Esophagus muscularis mucosa (tissue), 3 donors: ENCODE results near the gene MECR.

Source experiments
- CTCF ChIP-seq, 3 experiments: fragments of 200-600 bp in 2 of 3; fragments of 450-650 bp in 1 of 3; sonication (generic) in 2 of 3; IDR thresholded peaks; one replicate each; pipeline ENCODE4 v1.5.1; 2017 to 2019; ENCODE audit warnings: antibody characterized with exemption in 3 of 3, mild to moderate bottlenecking in 2 of 3, moderate library complexity in 1 of 3
- POLR2A ChIP-seq: fragments of 450-650 bp; IDR thresholded peaks from one replicate; pipeline ENCODE4 v1.6.1; 2017; ENCODE audit warnings: antibody characterized with exemption, moderate library complexity, mild to moderate bottlenecking, low read depth

DNA sequence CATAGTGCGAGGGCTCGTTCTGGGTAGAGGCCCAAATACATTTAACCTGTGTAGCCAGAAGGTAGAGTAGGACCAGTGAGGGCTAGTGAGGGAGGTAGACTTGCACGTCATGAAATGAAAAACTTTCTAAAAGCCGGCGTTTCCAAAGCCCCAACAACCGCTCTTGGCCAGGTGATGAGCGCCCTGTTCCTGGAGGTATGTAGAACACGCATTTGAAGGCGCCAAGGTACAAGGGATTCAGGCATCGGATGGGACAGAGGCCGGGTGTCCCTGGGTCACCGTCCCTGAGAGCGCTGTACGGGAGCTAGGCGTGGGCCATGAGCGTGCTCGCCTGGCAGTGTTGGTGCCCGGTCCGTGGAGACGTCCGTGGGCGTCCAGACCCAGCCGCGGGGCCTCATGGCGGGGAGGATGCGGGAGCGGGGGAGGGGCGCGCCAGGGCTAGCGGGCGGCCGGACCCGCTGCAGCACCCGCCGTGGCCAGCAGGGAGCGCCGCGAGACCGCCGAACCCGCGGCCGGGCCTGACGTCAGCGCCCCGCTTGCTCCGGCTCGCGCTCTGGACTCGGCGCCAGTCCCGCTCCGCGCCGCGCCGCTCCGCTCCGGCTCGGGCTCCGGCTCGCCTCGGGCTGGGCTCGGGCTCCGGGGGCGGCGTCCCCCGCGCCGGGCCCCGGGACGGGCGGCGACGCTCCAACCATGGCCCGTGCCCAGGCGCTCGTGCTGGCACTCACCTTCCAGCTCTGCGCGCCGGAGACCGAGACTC, 5.4 kb upstream of the MECR start, which contains the start of gene PTPRU:
- no peak for TF ChIP-seq POLR2A
- TF ChIP-seq CTCF (IDR thresholded peaks at IDR 0.05) = peak; percentile 88 to 97 (median 94)
